ENCODE data around the gene NUP210L.

DNA sequence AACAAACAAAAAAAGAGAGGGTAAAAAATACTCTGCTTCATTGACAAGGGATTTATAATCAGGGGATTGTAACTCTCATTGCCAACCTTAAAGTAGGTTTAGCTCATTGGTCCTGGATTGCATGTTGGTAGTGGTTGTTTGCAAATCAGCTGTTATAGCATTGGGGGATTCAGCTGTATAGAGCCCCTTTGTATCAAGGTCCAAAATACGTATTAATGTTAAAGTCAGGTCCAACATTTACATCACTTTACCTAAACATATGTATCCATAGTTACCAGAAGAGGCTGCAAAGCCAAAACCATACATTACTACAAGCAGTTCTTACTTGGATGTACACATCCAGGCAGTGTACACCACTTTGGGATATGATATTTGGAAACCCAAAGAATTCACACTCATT lies 134.9 kb downstream of the NUP210L start:
- TF ChIP-seq, protein P1, sequence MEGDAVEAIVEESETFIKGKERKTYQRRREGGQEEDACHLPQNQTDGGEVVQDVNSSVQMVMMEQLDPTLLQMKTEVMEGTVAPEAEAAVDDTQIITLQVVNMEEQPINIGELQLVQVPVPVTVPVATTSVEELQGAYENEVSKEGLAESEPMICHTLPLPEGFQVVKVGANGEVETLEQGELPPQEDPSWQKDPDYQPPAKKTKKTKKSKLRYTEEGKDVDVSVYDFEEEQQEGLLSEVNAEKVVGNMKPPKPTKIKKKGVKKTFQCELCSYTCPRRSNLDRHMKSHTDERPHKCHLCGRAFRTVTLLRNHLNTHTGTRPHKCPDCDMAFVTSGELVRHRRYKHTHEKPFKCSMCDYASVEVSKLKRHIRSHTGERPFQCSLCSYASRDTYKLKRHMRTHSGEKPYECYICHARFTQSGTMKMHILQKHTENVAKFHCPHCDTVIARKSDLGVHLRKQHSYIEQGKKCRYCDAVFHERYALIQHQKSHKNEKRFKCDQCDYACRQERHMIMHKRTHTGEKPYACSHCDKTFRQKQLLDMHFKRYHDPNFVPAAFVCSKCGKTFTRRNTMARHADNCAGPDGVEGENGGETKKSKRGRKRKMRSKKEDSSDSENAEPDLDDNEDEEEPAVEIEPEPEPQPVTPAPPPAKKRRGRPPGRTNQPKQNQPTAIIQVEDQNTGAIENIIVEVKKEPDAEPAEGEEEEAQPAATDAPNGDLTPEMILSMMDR (IDR thresholded peaks at IDR 0.05), result no peak
- TF ChIP-seq POLR2A (IDR thresholded peaks at IDR 0.05) (no peak), EP300 (IDR thresholded peaks at IDR 0.05) (no peak)
